ENCODE results near the gene KLF14.
A peak's percentile ranks its signal among the peaks of the same experiment; 100 is the strongest.
"Not testable (repeated sequence)": the region's sequence is repeated elsewhere in the genome, so short reads cannot be mapped to it uniquely, and the experiment has no call there.

The KLF14 gene

DNA sequence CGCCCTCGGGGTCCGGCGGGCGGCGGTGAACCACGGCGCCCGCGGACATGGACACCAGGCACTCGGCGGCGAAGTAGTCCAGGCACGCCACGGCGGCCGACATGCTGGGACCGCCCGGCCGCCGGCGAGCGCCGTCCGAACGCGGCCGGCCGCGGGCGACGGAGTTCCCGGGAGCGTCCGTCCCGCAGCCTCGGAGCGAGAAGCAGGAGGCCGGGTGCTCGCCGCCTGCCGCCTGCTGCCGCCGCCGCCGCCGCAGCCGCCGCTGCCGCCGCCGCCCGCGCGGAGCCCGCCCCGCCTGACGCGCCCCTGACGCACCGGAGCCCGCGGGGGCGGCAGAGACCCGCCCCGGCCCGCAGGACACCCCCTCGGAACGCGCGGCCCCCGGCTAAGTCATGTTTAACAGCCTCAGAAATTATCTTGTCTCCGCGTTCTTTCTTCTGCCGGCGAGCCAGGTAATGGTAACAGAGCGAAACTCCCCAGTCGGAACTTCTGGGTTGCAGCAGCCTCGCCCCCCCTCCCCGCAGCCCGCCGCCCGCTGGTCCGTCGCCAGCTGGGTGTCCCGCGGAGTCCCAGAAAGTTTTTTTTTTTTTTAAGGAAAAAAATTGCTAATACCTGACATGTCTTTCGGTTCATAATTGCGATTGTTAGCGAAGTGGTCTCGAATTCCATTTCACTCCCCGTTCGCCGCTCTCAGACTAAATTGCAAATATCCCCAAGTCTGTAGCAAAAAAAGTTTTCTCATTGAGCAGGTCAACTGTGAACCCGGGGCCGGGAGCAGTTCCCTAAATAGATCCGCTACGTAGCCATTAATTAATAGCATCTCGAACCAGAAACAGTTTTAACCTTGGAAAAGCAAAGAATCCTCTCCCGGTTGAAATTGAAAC is at the start of gene KLF14:
KLF14 (minus strand) TSS at position 277 of the 884 bp plus-strand sequence; CDS start at position 103, 174 bp downstream.
- TF ChIP-seq, protein P1, sequence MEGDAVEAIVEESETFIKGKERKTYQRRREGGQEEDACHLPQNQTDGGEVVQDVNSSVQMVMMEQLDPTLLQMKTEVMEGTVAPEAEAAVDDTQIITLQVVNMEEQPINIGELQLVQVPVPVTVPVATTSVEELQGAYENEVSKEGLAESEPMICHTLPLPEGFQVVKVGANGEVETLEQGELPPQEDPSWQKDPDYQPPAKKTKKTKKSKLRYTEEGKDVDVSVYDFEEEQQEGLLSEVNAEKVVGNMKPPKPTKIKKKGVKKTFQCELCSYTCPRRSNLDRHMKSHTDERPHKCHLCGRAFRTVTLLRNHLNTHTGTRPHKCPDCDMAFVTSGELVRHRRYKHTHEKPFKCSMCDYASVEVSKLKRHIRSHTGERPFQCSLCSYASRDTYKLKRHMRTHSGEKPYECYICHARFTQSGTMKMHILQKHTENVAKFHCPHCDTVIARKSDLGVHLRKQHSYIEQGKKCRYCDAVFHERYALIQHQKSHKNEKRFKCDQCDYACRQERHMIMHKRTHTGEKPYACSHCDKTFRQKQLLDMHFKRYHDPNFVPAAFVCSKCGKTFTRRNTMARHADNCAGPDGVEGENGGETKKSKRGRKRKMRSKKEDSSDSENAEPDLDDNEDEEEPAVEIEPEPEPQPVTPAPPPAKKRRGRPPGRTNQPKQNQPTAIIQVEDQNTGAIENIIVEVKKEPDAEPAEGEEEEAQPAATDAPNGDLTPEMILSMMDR (IDR thresholded peaks at IDR 0.05; ENCODE audit: low read depth, low read length): no peak
- H3K4me3 ChIP-seq (ENCODE audit: low read depth, low read length): peak within 1 kb of the TSS; percentile 57

DNA sequence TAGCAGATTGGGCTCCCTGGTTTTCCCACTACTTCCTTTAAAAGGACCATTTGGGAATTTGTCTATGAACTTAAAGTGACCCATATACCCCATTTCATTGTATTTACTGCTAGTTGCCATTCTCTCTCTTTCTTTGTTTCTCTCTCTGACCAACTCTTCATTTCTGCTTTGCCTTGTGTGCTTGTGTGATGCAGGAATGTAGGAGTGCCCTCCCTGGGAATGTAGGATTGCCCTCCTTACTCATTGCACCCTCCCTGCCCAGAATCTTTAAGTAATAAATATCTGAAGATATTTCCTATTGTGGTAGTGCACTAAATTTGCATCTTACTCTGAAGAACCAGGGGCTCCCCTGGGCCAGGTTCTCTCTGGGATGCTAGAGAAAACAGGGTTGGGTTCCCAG is 47.3 kb upstream of the KLF14 start:
- TF ChIP-seq, protein P1 (IDR thresholded peaks at IDR 0.05; ENCODE audit: low read depth, low read length): no peak
- no peak overlapping the region for H3K4me3 ChIP-seq (ENCODE audit: low read depth, low read length)

DNA sequence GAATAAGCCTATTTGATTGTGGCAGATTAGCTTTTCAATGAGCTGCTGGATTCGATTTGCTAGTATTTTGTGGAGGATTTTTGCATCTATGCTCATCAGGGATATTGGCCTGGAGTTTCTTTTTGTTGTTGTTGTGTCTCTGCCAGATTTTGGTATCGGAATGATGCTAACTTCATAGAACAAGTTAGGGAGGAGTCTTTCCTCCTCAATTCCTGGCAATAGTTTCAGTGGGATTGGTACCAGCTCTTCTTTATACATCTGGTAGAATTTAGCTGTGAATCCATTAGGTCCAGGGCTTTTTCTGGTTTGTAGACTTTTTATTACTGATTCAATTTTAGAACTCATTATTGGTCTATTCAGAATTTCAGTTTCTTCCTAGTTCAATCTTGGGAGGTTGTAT is 43.4 kb upstream of the KLF14 start:
- TF ChIP-seq, protein P1 (IDR thresholded peaks at IDR 0.05; ENCODE audit: low read depth, low read length): no peak
- no peak overlapping the region for H3K4me3 ChIP-seq (ENCODE audit: low read depth, low read length)

DNA sequence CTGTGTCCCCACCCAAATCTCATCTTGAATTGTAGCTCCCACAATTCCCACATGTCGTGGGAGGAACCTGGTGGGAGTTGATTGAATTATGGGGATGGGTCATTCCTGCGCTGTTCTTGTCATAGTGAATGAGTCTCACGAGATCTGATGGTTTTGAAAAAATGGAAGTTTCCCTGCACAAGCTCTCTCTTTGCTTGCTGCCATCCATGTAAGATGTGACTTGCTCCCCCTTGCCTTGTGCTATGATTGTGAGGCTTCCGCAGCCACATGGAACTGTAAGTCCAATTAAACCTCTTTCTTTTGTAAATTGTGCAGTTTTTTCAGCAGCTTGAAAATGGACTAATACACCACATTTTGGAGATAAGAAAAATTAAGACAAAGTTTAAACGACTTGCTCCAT is 38.4 kb upstream of the KLF14 start:
- not testable (repeated sequence) for H3K4me3 ChIP-seq (ENCODE audit: low read depth, low read length)

DNA sequence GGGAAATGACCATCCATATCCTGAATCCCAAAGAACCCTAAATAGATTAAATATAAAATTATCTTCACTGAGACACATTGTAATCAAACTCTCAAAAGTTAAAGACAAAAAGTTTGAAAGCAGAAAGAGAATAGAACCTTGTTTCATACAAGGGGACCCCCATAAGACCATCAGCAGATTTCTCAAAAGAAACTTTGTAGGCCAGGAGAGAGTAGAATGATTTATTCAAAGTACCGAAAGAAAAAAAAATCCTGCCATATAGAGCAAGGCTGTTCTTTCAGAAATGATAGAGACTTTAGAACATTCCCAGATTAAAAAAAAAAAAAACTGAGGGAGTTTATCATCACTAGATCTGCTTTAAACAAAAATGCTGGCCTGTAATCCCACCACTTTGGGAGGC is 34.8 kb upstream of the KLF14 start:
- TF ChIP-seq, protein P1 (IDR thresholded peaks at IDR 0.05; ENCODE audit: low read depth, low read length): no peak
- no peak overlapping the region for H3K4me3 ChIP-seq (ENCODE audit: low read depth, low read length)

DNA sequence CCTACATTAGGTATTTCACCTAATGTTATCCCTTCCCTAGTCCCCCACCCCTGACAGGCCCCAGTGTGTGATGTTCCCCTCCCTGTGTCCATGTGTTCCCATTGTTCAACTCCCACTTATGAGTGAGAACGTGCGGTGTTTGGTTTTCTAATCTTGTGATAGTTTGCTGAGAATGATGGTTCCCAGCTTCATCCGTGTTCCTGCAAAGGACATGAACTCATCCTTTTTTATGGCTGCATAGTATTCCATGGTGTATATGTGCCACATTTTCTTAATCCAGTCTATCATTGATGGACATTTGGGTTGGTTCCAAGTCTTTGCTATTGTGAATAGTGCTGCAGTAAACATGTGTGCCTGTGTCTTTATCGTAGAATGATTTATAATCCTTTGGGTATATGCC is 30.6 kb upstream of the KLF14 start:
- H3K4me3 ChIP-seq (ENCODE audit: low read depth, low read length): not testable (repeated sequence)

DNA sequence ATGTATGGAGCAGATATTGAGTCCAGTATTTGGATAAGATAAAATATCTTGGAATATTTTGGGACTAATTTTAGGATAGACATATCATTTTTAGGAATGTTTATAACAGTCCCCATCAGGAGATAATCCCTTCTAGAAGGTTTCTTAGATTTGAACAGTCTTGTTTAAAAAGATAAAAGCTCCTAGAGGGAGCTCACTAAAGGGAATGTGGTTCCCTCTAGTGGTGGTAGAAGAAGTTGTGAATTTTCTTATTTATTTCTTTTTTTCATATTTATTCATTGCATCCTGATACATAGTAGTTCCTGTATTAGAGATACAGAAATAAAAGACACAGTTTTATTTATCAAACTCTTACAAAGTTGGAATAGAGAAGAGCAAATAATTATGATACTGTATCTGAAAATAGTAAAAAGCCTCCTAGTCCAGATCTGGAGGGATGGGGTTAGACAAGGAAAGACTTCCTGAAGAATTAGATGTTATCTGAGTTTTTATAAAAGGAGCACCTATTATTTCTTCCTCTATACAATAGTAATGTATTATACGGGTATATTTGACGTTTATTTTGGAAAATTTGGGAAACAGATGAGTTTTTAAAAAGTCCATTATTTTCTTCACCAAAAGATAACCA is 24.5 kb upstream of the KLF14 start:
- H3K4me3 ChIP-seq (ENCODE audit: low read depth, low read length): no peak overlapping the region
- TF ChIP-seq, protein P1 (IDR thresholded peaks at IDR 0.05; ENCODE audit: low read depth, low read length): peak; percentile 27; the same call in 1 of the 2 replicates

DNA sequence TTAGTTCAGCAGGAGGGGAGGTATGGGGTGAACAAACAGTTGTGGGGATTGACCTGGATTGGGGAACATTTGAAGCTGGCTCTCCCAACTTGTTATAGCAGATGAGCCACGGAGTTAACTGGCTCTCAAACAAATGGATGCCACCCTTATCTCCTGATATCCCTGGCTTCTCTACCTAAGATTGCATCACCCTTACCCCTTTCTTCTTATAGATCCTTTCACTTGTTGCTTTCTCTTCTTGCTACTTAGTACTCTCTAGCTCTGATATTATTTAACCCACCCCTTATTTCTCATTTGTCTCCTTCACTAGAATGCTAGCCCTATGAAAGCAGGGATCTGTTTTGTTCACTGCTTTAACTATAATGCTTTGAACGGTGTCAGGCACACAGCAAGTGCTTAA is 22.3 kb upstream of the KLF14 start:
- TF ChIP-seq, protein P1 (IDR thresholded peaks at IDR 0.05; ENCODE audit: low read depth, low read length): no peak
- no peak overlapping the region for H3K4me3 ChIP-seq (ENCODE audit: low read depth, low read length)
